HL-60/S4 (cell line): ENCODE results near the gene PBX1.

ENCODE experiments used
- in situ Hi-C: fragments of 300-500 bp; cut with MboI; formaldehyde crosslinking; loops from 2 replicates; pipeline ENCODE4 v1.14.3; 2022; ENCODE audit warnings: low sequenced_read_pairs

The PBX1 gene

DNA sequence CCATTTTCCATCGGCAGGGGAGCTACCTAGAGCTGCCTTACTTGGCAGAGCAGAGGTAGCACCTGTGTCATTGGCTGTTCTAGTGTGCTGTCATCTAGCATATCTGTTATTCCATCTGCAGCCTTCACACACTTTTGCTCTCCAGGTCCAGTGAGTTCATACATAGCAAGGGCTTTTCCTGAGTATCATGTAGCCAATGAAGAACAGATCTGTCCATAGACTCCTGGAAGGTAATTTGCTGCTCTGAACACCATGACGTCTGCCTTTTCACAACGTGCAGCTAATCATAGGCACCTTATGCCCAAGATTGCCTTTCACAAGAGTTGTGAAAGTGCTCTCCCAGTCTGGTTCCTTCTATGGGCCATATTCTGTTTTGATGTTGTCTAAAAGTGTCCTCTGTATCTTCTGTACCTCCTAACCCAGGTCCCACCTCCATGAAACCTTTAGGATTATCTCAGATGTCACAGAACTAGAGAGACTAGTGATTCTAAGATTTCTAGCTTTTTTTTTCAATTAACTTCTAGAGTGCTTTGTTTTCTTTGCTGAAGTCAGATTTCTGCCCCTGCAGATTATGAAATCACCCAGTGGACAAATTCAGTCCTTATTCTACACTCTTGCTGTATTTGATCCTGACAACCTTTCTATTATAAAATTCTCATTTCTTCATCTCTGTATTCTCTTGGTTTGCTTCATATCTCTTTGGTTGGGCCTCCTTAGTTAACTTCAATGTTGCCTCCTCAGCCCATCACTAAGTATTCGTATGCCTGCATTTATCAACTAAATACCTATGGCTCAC lies 134.8 kb downstream of the PBX1 start:
- in situ Hi-C loops = no loop called here

GRCh38 chr1:164694505-164694904 lies 135.5 kb downstream of the PBX1 start:
- in situ Hi-C loops = no loop called here

- in situ Hi-C loops = no loop called here
Measured at GRCh38 chr1:164695956-164696665, 137.1 kb downstream of the PBX1 start.

DNA sequence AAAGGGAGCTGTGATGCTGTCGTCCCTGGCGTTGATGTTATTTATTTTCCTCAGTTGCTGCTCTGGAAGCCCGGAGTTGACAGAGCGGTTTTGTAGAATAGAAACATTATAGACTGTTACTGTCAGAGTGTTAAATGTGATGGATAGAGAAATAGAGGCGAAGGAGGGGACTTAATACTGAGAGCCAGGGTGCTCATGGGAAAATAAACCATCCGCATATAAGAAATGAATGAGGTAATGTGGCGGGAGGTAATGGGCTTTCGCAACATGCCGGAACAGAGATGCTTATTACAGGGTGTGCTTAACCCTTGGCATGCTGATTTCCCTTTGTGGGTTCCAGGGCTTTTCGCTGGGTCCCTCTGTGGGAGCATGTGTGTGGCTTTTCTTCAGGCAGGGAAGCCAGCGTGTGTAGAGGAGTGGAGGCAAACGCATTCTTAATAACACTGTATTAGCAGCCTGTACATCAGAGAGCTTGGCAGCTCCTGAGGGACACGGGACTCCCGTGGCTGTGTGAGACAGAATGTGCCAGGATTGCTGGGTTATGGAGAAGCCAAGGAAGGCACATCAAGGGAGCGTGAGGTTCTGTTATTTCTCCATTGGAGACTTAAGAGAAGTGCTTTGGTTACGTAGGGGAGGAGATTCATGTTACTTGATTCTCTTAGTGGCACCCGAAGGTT lies 141.0 kb downstream of the PBX1 start:
- in situ Hi-C loops = no loop called here

DNA sequence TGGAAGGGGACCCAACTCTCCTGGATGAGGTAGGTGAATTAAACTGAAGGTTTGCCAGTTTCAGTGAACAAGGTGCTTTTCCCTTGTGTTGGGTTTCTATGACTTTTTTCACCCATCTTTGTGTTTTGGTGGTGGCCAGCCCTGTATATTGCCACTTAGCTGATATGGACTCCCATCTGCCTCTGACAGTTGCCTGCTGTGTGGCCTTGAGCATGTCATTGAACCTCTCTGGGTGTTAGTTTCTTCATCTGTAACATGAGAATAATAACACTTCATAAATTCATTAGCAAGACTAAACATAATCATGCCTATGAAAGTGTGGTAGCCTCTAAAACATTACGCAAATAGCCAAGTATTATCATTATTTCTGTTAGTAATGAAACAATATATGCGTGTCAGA lies 141.7 kb downstream of the PBX1 start:
- in situ Hi-C loops = no loop called here

DNA sequence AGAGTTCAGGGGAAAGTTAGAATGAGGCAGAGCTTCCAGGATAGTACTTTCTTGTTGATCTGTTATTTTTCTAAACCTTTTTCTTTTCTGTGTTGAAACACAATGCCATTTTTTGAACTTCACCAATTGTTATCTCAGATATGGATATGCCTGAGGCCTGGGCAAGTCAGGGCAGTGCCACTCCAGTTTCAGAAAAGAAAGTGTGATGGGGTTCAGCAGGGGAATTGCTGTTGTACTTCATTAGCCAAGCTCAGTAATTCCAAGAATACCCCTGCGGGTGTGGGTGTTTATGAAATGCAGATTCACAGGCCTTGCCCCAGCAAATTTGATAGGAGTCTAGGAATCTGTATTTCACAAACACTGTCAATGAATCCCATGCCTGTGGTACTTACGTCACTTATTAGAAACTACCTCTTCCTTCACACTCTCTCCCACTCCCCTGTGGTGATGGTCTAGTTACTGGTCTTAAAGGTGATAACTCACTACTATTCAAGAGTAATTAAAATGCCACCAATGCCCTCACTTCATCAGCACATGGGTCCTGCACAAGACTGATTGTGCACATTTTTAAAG lies 142.3 kb downstream of the PBX1 start:
- in situ Hi-C loops = no loop called here

DNA sequence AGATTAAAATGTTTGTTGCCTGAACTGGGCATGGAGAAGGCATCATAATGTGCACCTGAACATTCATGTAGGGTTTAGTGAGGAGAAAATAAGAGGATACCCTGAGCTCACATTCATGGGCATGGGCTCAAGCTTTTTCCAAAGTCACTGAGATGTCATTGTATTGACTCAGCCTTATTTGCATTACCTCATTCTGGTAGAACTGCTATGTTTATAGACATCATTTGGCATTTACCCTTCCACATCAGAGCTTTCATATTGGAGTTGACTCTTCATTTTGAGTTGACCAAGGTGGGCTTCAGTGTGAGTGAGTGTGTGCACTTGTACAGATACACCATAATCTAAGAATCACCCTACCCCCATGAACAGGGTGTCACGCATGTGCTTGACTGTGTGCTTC lies 143.2 kb downstream of the PBX1 start:
- in situ Hi-C loops = no loop called here

DNA sequence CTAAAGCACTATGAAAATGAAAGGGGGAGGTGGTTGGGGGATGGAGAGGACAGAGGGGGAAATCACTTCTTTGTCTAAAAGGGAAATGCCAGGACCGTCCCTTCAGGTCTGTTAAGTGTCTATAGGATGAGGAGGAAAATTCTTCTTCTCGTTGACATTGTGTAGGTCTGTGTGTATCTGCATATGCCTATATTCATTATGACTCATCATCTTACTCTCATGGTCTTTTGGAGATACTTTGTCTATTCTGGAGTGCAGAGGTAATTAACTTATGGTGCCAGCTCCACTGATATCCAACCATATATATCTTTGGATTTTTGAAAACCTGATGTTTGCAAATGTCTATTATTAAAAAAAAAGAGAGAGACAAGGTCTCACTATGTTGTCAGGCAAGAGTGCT lies 143.7 kb downstream of the PBX1 start:
- in situ Hi-C loops = no loop called here

DNA sequence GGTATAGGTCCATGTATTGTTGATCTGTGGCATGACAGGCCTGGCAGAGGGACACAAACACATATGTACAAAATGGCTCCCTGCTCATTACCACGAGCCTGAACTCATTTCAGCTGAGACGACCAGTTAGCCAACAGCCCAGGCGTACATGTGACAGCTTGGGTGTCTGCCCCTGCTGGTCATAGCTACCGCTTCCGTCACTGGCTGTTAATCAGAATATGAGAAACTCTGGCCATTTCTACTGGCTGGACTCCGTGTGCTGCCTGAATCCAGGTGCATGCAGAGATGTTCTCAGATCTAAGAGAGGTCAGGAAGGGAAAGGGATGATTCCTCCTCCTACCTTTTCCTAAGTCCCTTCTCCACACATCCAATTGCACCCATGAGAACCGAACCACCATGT lies 144.5 kb downstream of the PBX1 start:
- in situ Hi-C loops = no loop called here

- in situ Hi-C loops = no loop called here
Measured at GRCh38 chr1:164703960-164704411, 145.0 kb downstream of the PBX1 start.

- in situ Hi-C loops = no loop called here
Measured at GRCh38 chr1:164704954-164705353, 146.0 kb downstream of the PBX1 start.

DNA sequence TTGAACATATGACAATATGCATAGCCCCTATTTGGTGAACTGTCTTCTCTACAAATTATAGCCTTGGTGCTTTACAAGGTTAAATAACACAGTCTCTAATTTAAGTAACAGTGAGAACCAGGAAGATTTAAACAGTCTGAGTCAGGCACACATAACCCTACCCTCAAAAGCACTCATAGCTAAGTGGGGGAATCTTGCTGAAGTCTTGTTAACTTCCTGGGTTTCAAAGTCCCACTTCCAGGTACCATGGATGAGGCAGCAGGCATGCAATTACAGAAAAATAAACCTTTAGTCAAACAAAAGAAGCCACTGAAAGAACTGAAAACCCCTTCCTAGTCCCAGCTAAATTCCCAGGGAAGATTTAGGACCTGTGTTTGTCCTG lies 147.6 kb downstream of the PBX1 start:
- in situ Hi-C loops = no loop called here

DNA sequence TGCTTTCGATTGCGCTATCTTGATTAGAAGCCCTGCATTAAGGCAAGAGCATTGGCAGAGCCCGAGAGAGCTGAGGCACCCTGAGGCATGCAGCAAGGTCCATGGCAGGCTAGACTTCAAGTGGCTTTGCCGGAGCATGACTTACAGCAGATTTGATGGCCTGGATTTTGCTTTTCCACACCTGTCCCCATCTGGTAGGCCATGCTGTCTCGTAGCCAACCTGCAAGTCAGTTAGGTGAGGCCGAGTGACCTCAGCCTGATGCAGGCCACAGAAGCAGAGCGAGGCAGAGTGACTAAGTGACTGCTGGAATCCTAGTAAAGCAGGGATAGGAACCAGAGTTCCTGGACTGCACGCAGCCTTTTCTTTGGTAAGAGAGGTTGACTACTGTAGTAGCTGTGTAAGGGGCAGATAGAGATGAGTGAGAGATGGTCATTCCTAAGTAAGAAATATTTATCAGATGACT lies 148.9 kb downstream of the PBX1 start:
- in situ Hi-C loops = no loop called here

- in situ Hi-C loops = no loop called here
Measured at GRCh38 chr1:164708596-164708995, 149.6 kb downstream of the PBX1 start.

DNA sequence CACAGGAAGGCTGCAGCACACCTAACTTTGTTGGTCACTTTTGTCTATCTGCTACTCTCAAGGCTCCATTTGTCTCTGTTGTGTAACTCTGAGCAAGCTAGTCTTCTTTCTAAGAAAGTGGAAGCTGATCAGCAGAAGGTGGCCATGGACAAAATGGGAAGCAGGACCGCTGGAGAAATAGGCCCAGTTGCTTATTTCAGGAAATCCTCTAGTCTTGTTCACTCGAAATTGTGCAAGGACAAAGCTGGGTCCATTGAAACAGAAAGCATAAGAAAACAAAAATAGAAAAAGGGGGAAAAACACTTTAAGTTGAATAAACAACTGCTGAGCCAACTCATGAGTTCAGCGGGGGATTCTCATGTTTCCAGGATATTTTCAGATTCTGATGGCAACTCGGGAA lies 150.1 kb downstream of the PBX1 start:
- in situ Hi-C loops = no loop called here

DNA sequence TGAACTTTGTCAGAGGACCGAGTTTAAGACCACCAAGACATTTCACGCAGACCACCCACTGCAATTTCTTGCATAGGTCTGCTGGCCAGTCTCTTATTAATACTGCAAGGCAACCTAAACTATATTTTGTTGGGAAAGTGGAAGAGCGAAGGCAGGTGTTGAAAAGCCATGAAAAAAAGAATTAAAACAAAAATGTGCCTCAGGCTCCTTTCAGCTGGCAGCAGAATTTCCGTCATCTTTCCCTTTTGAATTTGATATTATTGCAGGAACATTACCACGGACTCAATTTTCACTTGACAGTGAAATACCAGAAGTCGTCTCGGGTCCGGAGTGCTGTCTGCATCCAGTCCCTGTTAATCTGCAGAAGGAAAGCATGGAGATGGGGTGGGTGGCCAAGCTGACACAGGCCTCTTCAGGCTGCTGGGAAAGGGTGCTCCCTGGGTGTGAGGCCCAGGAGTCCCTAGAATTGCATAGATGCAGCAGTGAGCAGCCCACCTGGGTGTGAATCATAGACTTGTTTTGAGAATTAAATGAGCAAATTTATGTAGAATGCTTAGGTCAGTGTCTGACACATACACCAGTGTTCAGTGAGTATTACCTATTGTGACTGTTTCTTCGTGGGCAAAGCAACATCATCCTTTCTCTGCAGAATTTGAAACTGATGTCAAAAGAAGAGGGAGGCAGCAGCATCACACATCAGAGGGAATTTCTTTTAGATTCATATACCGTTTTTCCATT lies 150.7 kb downstream of the PBX1 start:
- in situ Hi-C loops = no loop called here

GRCh38 chr1:164712131-164713036 lies 153.4 kb downstream of the PBX1 start:
- in situ Hi-C loops = no loop called here

DNA sequence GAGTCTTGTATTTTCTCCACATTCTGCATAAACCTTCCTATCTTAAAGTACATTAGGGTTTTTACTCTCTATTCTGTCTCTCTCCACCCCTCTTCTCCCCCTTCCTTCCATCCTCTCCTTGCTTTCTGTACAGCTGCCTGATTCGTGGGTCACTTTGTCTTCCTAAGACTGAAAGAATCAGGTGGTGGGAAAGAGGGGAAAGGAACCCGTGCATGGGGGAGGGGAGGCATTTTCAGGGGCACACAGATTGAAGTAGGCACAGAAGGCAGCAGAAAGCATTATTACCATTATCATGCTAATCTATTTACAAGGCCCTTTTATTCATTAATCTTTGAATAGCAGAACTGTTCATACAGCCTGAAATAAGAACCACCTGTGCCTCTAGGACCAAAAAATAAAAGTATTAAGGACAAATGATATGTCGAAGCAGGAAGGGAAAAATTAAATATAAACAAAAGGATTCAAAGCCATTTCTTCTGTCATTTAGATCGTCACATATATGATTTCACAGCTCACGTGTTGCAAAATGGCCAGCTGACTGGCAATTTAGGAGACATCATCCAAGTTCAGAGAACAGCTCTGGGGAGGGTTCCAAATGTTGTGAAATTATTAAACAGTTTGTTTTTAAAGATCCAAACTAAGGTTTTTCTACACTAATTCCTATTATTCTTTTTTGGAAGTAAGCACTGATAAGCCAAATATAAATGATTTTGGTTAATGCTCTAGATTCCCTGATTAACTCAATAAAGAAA lies 154.6 kb downstream of the PBX1 start:
- in situ Hi-C loops = no loop called here
